Measurements from ENCODE around the gene G3BP2. TPM values are rescaled to one million over a fixed set of nuclear protein-coding genes. Genes with fewer than 3 reads are reported as not detected.

G3BP2 gene
- total and polyA plus RNA-seq, 10 of the 15 experiments (the other 5 are each of a cell fraction or from before 2014, with no cell fraction given) = 22.2 to 176 (median 102) TPM

DNA sequence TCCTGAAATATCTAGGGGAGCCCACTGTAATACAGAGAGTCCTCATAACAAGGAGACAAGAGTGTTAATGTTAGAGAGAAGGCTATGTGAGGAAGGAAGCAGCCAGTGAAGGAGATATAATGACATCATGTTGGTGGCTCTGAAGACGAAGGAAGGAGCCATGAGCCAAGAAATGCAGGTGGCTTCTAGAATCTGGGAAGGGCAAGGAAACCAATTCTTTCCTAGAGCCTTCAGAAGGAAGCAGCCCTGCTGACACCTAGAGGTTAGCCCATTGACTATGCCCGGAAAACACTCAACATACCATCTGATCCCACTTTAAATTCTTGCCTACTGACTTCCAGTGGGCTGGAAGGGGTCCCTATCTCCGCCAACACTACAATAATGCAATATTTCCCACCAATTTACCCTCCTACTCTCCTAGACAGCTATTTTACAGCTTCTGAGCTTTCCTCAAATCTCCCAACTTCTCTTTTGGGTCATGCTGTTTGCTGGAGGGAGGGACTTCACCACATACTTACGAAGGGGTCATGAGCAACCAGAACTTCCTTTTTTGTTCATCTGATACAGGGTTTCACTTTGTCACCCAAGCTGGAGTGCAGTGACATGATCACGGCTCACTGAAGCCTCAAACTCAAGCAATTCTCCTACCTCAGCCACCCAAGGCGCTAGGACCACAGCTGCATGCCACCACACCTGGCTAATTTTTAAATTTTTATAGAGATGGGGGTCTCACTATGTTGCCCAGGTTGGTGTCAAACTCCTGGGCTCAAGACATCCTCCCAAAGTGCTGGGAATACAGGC is 25.2 kb upstream of the G3BP2 start (continued):
- TF ChIP-seq, protein P1, sequence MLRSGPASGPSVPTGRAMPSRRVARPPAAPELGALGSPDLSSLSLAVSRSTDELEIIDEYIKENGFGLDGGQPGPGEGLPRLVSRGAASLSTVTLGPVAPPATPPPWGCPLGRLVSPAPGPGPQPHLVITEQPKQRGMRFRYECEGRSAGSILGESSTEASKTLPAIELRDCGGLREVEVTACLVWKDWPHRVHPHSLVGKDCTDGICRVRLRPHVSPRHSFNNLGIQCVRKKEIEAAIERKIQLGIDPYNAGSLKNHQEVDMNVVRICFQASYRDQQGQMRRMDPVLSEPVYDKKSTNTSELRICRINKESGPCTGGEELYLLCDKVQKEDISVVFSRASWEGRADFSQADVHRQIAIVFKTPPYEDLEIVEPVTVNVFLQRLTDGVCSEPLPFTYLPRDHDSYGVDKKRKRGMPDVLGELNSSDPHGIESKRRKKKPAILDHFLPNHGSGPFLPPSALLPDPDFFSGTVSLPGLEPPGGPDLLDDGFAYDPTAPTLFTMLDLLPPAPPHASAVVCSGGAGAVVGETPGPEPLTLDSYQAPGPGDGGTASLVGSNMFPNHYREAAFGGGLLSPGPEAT (IDR thresholded peaks at IDR 0.05; ENCODE audit: low read depth) = peak; percentile 29; the same call in 1 of the 2 replicates
- TF ChIP-seq MTA2 (IDR thresholded peaks at IDR 0.05; ENCODE audit: low read depth) (0 out of 2 replicates have a peak, but pooled peaks have one; percentile 17), HDGF (IDR thresholded peaks at IDR 0.05) (no peak; the same call in 1 of the 2 replicates), SMARCA5 (IDR thresholded peaks at IDR 0.05) (0 out of 2 replicates have a peak, but pooled peaks have one; percentile 17), NR2C1 (IDR thresholded peaks at IDR 0.05) (no peak), TBL1XR1 (IDR thresholded peaks at IDR 0.05; ENCODE audit: low read depth, low read length) (no peak), WRNIP1 (IDR thresholded peaks at IDR 0.05; ENCODE audit: borderline replicate concordance, low read depth, low read length) (0 out of 2 replicates have a peak, but pooled peaks have one; percentile 28), CREM (IDR thresholded peaks at IDR 0.05; ENCODE audit: low read depth) (peak; percentile 75), HDAC2 (IDR thresholded peaks at IDR 0.05) (no peak), SPI1 (IDR thresholded peaks at IDR 0.05; ENCODE audit: borderline replicate concordance, insufficient read depth, low read depth, low read length) (peak; percentile 41; the same call in 1 of the 2 replicates), ATF7 (IDR thresholded peaks at IDR 0.05; ENCODE audit: low read depth) (peak; percentile 67), IRF4 (IDR thresholded peaks at IDR 0.05; ENCODE audit: low read depth, low read length) (0 out of 2 replicates have a peak, but pooled peaks have one; percentile 36), RELA (IDR thresholded peaks at IDR 0.05; ENCODE audit: borderline replicate concordance, partially characterized antibody) (no peak), DPF2 (IDR thresholded peaks at IDR 0.05) (0 out of 2 replicates have a peak, but pooled peaks have one; percentile 38), RAD51 (IDR thresholded peaks at IDR 0.05) (0 out of 2 replicates have a peak, but pooled peaks have one; percentile 12), SUPT20H (IDR thresholded peaks at IDR 0.05; ENCODE audit: borderline replicate concordance, control insufficient read depth, low read depth, low read length) (no peak), BHLHE40 (IDR thresholded peaks at IDR 0.05; ENCODE audit: borderline replicate concordance in 1 of 2, low read depth in 2 of 2, low read length in 1 of 2) (peak in 1 of 2 experiments; percentile 31; a peak in 1 of 4 replicates), RAD21 (IDR thresholded peaks at IDR 0.05; ENCODE audit: insufficient read depth, low read depth, low read length) (no peak)
- TF ChIP-seq, protein P2, sequence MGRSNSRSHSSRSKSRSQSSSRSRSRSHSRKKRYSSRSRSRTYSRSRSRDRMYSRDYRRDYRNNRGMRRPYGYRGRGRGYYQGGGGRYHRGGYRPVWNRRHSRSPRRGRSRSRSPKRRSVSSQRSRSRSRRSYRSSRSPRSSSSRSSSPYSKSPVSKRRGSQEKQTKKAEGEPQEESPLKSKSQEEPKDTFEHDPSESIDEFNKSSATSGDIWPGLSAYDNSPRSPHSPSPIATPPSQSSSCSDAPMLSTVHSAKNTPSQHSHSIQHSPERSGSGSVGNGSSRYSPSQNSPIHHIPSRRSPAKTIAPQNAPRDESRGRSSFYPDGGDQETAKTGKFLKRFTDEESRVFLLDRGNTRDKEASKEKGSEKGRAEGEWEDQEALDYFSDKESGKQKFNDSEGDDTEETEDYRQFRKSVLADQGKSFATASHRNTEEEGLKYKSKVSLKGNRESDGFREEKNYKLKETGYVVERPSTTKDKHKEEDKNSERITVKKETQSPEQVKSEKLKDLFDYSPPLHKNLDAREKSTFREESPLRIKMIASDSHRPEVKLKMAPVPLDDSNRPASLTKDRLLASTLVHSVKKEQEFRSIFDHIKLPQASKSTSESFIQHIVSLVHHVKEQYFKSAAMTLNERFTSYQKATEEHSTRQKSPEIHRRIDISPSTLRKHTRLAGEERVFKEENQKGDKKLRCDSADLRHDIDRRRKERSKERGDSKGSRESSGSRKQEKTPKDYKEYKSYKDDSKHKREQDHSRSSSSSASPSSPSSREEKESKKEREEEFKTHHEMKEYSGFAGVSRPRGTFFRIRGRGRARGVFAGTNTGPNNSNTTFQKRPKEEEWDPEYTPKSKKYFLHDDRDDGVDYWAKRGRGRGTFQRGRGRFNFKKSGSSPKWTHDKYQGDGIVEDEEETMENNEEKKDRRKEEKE (IDR thresholded peaks at IDR 0.05) = no peak
- TF ChIP-seq, protein P3, sequence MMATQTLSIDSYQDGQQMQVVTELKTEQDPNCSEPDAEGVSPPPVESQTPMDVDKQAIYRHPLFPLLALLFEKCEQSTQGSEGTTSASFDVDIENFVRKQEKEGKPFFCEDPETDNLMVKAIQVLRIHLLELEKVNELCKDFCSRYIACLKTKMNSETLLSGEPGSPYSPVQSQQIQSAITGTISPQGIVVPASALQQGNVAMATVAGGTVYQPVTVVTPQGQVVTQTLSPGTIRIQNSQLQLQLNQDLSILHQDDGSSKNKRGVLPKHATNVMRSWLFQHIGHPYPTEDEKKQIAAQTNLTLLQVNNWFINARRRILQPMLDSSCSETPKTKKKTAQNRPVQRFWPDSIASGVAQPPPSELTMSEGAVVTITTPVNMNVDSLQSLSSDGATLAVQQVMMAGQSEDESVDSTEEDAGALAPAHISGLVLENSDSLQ (IDR thresholded peaks at IDR 0.05) = no peak
- TF ChIP-seq, protein P4, sequence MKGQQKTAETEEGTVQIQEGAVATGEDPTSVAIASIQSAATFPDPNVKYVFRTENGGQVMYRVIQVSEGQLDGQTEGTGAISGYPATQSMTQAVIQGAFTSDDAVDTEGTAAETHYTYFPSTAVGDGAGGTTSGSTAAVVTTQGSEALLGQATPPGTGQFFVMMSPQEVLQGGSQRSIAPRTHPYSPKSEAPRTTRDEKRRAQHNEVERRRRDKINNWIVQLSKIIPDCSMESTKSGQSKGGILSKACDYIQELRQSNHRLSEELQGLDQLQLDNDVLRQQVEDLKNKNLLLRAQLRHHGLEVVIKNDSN (IDR thresholded peaks at IDR 0.05; ENCODE audit: borderline replicate concordance, extremely low read length, insufficient read depth, low read depth, low read length) = no peak
